HTERT RPE-1 (cell line): ENCODE data around the gene TLR2.
"Not testable (repeated sequence)": the region's sequence is repeated elsewhere in the genome, so short reads cannot be mapped to it uniquely, and the experiment has no call there.

Experiments
- in situ Hi-C: fragments of 300-500 bp; cut with MboI; formaldehyde crosslinking; loops from 4 replicates; pipeline ENCODE4 v1.14.3; 2020; ENCODE audit warnings: low sequenced_read_pairs

The TLR2 gene

DNA sequence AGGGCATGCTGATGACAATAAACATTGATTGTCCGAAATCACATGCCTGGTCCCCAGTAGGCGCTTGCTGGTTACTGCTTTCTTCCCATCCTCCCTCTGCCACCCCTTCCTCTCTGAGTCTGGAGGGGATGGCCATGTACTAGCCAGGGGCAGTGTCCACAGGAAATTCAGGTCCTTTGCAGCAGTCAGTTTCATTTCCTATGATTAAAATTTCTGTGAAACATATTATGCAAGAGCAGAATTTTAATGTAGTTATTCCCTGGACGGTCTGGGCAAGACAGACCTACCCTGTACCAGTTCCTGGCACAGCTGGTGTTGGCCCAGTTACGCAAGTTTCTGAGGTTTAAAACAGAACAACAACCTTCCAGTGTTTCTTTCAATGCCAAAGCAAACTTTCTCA lies 28.2 kb upstream of the TLR2 start:
- in situ Hi-C loops: no loop called here

DNA sequence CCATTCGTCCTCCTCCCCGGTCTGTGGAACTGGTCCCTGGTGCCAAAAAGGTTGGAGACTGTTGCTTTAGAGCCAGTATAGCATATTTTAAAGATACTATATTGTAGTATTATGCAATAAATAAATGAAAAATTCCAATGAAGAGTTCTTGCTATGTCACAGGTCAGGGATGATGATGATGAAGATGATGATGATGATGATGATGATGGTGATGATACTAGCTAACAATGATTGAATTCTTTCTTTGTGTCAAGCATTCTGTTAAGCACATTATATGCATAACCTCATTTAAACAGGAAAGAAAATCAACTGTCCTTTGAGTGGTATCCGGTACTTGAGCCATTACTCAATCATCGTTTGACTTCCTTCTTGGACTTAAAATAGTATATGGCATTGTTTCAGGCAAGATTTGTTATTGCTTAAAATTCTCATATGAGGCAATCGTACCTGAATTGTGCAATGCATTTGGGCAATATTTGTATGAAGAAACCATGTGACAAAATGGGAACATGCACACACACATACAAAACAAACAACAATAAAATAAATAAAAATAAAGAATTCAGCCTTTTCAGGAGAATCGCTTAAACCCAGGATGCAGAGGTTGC lies 22.8 kb upstream of the TLR2 start:
- in situ Hi-C loops: no loop called here

DNA sequence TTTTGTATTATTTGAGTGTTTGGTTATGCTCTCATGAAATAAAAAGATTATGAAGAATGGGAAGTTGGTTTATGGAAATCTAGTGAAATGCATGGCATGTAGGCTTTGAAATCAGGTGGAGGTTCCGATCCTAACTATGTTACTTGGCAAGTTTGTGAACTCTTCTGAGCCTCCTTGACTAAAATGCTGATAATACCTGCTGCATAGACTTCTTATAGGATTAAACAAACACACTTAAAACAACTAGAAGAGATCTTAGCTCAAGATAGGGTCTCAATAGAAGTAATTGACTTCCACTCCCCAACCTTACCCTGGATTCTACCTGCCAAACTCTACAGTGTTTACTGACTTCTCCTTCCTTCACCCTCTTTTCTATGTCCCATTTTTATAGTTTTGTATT lies 22.2 kb upstream of the TLR2 start:
- in situ Hi-C loops: no loop called here

DNA sequence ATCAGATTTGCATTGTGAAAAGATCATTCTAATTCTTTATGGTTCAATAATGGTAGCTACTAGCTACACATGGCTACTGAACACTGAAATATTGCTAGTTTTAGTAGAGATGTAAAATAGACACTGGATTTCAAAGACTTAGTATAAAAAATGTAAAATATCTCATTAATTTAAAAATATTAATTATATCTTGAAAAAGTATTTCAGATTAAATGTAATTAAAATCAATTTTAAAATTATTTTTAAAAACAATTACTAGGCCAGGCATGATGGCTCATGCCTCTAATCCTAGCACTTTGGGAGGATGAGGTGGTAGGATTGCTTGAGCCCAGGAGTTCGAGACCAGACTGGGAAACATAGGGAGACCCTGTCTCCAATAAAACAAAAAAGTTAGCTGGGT lies 20.4 kb upstream of the TLR2 start:
- in situ Hi-C loops: no loop called here

DNA sequence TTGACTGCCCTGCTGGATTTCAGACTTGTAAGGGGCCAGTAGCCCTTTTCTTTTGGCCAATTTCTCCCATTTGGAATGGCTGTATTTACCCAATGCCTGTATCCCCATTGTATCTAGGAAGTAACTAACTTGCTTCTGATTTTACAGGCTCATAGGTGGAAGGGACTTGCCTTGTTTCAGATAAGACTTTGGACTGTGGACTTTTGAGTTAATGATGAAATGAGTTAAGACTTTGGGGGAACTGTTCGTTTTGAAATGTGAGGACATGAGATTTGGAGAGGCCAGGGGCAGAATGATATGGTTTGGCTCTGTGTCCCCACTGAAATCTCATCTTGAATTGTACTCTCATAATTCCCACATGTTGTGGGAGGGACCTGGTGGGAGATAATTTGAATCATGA lies 17.6 kb upstream of the TLR2 start:
- in situ Hi-C loops: not testable (repeated sequence)

DNA sequence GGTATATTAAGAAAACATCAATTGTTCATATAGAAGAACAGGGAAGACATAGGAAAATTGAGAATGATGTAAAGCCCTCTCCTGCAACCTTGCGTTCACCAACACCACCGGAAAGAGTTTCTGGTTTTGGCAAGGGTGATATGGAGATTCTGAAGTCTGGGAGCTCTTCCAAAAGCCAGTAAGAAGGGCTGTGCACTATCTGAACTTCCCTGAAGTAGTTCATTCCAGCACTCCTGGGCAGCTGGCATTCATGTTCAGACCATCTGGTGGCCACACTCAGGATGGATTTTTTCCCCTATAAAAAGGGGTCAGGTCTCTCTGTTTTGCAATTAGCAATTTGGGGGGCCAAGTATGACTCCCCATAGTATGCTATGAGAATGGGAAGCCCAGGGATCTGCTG lies 15.4 kb upstream of the TLR2 start:
- in situ Hi-C loops: no loop called here

GRCh38 chr4:153669838-153670237 lies 14.2 kb upstream of the TLR2 start:
- in situ Hi-C loops: no loop called here

- in situ Hi-C loops: no loop called here
Observed at GRCh38 chr4:153676486-153676885, 7.6 kb upstream of the TLR2 start.

- in situ Hi-C loops: no loop called here
Observed at GRCh38 chr4:153676984-153677383, 7.1 kb upstream of the TLR2 start.

DNA sequence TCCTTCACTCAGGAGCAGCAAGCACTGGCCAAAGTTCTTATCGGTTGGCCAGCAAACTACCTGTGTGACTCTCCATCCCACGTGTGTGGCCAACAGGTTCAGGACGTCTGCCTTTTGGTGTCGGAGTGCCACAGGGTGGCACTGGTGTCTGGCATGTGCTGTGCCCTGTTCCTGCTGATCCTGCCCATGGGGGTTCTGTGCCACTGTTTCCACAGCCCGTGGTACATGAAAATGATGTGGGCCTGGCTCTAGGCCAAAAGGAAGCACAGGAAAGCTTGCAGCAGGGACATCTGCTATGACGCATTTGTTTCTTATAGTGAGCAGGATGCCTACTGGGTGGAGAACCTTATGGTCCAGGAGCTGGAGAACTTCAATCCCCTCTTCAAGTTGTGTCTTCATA lies 4.6 kb upstream of the TLR2 start:
- in situ Hi-C loops: no loop called here

- in situ Hi-C loops: no loop called here
Observed at GRCh38 chr4:153683763-153684181, 308 bp upstream of the TLR2 start.

DNA sequence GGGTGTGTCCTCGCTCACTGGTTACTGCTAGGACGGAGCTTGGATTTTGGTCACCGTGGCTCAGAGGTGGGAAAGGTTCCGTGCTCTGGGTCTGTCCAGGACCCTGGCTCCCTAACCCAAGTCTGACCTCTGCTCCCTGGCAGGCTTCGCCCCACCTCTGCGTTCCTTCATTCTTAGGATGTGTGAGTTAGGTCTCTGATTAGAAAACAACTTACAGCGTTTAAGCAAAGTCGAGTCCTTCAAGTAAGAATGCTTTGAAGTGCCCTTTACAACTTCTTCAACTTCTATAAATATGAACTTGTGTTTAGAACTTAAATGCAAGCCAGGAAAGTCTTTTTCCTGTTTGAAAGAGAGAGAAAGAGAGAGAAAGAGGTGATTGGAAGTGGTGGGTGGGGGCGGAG lies 891 bp downstream of the TLR2 start:
- in situ Hi-C loops: no loop called here

DNA sequence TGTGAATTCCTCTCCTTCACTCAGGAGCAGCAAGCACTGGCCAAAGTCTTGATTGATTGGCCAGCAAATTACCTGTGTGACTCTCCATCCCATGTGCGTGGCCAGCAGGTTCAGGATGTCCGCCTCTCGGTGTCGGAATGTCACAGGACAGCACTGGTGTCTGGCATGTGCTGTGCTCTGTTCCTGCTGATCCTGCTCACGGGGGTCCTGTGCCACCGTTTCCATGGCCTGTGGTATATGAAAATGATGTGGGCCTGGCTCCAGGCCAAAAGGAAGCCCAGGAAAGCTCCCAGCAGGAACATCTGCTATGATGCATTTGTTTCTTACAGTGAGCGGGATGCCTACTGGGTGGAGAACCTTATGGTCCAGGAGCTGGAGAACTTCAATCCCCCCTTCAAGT lies 20.4 kb downstream of the TLR2 start:
- in situ Hi-C loops: no loop called here

- in situ Hi-C loops: no loop called here
Observed at GRCh38 chr4:153705743-153706468, 21.8 kb downstream of the TLR2 start.

GRCh38 chr4:153706519-153706918 lies 22.4 kb downstream of the TLR2 start:
- in situ Hi-C loops: no loop called here

DNA sequence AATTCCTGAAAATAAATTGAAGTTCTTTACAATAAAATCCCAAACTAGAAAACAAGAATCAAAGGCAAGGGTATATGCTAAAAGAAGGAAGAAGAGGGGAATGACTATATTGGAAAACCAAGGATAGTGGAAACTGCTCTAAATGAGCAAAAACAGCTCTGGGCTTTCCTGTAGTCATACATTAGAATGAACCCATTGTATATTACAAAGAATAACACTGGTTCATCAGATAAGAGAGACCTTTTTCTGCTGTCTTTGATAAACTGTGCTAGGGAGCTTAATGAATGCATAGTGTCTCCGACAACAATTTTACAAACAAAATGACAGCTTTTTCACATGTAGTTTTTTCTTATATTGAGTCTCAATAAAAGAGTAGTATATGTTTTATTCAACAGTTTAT lies 26.6 kb downstream of the TLR2 start:
- in situ Hi-C loops: no loop called here

DNA sequence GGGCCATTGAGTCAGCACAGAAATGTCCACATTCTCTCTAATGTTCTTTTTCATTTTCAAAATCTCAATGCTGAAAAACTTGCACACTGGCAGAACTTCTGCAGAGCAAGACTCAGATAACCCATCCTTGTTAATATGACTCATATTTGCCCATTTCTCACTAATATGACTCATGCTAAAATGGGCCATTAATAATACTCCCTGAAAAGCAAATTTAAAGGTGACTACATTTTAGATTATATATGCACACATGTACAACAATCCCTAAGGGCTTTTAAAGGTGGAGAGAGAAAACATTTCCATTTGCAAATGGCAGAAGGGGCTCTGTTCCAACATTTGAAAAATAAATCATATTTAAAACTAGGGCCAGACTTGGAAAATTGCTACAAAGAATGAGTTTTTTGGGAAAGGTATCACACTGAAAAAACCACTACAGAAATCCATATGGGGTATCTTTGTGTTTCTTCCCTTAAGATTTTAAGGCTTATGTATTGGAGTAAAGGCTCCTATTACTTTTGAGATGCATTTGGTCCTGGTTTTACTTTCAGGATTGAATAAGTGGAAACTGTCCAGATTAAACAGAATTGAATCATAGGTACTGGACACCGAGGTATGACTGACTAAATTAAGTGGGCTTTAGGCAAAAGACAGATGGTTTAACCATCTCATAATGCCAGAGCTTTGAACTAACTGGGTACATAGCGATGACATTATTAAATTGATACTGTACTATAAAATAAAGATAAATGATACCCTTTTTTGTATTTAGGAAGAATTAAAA lies 30.0 kb downstream of the TLR2 start:
- in situ Hi-C loops: no loop called here

GRCh38 chr4:153722036-153722435 lies 38.0 kb downstream of the TLR2 start:
- in situ Hi-C loops: no loop called here

DNA sequence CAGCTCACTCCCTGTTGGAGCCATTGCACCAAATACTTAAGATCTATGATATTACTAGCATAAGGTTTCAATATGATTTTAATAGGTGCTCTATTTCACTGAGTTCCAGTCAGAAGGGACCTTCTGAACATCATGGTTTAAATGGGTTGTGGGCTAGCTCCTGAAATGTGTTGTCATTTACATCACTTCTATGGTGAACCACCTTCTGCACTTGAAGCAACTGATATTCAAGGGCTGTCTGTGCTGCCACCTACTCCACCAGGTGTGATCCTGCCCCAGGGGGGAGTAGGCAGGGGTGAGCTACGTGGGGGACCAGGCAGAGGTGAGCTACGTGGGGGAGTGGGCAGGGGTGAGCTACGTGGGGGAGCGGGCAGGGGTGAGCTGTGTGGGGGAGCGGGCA lies 40.5 kb downstream of the TLR2 start:
- in situ Hi-C loops: no loop called here

DNA sequence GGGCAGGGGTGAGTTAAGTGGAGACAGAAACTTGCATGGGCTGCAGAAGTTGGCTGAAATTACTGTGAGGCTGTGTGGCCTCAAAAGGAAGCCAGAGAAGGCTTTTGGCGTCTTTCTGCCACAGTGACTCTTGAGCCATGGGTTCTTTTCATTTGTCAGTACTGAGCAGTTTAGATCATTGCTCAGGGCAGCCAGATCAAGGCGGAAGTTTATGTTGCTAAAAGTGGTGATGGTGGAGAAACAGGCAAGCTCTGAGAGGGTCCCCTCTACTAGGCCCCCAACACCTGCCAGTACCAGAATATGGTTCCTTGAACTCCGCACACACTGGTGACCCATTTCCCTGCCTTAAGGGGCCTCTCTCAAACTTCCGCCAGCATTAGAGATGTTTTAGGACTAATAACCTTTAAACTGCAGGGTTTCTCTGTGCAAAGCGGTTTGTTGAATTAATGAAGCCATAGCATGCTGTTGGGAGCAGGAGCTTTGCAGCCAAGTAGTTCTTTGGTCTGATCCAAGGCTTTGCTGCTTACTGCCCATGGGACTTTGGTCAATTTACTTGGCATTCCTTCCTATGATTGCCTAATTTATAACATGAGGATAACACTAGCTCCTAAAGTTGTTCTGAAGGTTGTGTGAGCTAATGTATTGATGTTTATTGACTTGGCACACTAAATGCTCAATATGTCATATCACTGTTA lies 41.2 kb downstream of the TLR2 start:
- in situ Hi-C loops: no loop called here

DNA sequence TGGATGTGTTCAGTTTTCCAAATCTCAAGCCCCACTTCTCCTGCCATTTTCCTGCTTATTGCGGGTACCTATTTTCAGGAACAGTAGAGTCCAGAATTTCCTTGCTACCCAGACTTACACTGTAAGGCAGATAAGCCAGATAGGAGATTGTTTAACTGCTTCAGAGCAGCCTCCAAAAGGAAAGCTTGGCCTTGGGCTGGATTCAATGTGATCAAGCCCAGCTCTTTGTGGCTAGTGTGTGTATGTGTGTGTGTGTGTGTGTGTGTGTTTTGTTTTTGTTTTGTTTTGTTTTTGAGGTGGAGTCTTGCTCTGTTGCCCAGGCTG lies 41.7 kb downstream of the TLR2 start:
- in situ Hi-C loops: no loop called here

DNA sequence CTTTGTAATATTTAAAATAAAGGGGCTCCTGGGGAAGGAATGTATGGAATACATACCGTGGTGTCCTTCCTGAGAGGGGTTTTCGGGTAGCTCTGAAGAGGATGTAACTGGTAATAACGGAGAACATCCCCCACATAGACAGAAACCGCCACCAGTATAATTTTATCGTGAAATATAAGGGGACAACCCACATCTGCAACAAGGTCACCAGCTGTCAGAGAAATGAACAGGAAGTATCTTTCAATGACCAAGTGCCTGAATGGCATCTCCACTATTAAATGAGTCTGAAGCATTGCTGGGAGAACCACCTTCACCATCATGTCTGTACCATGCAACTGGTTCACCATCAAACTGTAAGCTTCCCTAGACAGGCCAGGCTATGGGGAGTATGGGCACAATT lies 44.1 kb downstream of the TLR2 start:
- in situ Hi-C loops: no loop called here
